ENCODE measurements around the gene AAMP.

AAMP gene

DNA sequence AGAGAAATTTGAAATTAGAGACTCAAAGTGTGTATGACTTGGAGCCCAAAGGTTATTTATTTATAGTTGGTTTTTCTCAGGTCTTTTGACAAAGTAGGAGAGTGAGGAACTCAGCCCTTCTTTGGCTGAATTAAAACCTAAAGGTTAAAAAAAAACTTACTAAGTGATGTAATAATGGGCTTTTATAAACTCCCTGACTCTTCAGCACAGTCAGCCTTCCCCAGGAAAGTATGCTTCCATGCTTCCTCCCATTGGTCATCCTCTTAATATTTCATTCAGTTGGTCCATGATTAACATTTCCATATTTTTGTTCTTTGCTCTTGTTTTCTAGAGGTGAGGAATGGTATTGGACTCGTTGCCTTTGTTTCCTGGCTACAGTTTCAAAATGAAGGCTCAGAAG is 45.8 kb downstream of the AAMP start:
- no peak for DNase-seq (ENCODE audit: low read depth, low spot score)

DNA sequence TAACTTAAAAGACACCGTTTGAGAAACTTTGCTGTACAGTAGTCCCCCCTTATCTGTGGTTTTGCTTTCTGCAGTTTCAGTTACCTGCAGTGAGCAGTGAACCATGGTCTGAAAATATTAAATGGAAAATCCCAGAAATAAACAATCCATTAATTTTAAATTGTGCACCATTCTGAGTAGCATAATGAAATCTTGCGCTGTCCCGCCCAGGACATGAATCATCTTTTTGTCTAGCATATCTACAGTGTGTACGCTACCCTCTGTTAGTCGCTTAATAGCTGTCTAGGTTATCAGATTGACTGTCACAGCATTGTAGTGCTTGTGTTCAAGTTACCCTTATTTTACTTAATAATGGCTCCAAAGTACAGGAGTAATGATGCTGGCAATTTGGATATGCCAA is 46.9 kb downstream of the AAMP start:
- DNase-seq (ENCODE audit: low read depth, low spot score) = no peak

DNA sequence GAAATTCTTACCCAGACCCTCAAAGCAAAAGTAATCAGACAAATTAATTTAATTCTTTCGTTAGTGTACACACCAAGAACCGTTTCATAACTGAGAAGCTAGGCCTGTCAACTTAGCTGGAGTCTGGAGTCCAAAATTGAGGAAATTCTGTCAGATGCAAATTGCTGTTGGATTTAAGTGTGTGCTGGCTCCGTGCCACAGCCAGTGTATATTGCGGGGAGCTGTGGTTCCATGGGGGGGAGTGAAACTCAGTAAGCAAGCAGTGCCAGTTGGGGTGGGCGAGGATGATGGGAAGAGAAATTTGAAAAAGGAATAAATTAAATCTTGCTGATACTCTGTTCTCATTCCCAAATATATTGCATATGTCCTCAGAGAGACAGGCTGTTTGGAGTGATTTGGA is 48.9 kb downstream of the AAMP start:
- no peak for DNase-seq (ENCODE audit: low read depth, low spot score)

DNA sequence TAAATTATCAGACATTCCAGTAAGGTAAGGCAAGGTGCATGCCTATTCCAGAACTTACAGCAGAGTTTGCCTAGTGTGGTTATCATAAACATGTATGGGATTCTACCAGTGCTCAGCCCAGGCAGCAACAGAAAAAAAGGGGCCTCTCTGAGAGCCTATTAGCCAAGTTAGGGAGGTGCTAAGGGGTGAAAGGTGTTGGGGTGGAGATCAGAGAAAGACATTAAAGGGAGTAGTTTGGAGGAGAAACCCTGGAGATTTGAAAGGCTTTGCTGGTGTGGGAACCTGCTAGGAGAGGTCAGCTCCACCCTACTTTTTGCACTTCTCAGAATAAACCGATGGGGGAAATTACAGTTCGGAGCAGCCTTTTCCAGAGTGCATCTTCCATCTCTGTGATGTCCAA is 50.0 kb downstream of the AAMP start:
- DNase-seq (ENCODE audit: low read depth, low spot score) = no peak

DNA sequence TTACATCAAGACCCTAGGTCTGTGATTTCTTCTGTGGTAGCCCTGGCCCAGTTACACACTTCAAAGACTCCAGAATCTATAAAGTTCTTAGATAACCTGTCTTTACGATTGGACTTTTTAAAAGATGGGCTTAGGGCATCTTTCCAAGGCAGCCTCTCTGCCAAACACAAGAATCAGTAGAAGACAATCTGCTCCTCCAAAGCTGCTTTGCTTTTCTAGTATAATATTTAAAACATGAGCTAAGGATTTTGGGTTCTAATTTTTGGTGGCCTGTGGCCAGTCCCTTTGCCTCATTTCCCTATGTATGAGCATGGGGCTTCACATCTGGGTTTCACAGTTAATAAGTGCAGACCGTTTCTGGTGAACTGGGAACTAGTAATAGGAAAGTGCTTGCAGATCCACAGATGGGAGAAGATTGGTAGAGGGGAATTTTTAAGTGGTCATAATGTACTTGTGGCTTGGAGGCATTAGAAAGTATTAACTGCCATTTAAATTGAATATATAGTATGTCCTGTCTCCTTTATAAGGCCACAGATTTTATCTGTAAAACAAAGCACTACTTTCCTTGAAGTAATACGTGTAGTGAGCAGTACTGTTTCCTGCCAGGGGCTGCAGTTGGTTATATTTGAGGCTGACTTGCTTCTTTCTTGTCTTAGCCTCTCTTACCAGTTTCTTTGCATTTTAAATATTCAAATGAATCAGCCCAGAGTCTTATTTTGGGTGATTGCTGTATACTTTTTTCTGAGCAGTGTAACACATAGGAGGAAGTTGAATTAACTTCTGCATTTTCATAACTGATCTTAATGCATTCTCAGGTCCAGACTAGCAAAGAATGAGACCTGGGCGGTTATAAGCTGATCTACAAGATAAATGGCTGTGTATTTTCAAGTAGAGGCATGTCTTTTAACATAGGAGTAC is 51.4 kb downstream of the AAMP start:
- no peak for DNase-seq (ENCODE audit: low read depth, low spot score)

DNA sequence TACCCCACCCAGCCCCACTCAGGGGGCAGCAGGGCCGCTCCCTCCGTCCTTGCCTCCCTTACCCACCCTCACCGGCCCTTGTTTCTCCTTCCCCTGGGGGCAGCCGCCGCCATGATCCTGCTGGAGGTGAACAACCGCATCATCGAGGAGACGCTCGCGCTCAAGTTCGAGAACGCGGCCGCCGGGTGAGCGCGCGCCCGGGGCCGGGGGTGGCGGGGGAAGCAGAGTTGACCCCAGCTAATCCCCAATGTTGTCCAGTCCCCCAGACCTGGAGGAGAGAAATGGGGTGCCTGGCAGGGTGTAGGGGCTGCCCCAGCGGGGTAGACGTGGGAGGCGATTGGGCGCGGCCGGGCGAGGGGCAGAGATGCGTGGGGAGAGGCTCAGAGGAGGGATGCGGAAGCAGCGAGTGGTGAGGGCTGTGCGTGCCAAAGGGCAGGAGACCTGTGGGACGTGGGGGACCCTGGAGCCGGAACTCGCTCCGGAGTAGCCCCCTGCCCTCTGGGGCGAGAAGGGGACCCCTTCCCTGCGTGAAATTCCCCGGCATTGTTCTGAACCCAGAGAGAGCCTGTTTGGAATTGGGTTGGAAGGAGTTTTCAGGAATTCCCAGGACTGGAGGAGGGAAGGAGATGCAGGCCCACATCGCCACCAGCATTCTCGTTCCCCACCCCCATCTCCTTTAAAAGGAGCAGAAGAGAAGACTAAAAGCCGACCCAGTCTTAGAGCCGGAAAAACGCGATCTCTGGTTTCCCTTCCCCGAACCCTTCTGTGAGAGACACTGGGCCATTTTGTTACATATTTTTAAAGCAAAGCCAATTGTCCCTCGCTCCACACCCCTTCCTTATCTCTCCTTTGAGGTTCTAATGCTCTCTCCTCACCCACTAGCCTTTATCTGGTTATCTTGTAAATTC is 52.3 kb downstream of the AAMP start:
- DNase-seq (ENCODE audit: low read depth, low spot score) = no peak

DNA sequence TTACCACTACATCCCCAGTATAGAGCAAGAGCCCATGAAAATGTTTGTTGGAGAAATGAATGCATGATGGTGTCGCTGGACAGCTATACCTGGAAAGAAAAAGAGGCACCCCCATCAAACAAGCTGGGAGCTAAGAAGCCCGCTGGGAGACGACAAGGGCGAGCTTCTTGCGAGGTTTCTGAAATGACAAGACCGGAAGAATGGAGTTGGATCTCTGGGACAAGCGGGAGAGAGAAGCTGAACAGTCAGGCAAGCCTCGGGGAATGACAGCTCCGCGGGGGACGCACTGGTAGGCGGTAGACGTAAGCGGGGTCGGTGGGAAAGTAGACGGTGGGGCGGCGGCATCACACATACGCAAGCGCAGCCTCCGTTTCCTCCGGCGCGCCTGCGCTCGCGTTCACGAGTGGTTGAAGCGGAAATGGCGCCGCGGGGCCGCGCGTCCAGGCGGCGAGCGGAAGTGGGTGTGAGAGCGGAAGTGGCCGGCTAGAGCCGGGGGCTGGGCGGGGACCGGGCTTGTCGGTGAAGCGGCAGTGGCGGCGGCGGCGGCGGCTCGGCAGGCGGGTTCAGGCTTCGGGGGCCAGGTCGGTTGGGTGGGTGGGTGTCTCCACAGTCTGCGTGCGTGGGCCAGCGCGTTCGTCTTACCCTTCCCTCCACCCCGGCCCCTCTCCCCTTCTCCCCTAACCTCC is 53.1 kb downstream of the AAMP start, which contains the start of gene ARPC2:
Gene ARPC2, plus strand, starts transcription at position 516 of the 686 bp plus-strand sequence. CDS start 282 bp downstream, outside the sequence.
- DNase-seq (ENCODE audit: low read depth, low spot score) = peak; percentile 60

DNA sequence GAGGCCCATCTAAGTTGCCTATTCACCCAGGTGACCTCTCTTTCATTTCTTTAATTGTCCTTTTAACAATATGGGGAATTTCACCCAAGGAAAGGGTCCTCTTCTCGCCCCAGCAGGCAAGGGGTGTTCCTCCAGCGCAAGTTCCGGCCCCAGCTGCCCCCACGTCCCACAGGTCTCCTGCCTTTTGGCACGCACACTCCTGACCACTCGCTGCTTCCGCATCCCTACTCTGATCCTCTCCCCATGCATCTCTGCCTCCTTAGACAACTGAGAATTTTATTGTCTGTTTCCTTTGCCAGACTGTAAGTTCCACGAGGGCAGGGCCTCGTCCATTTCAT is 53.6 kb downstream of the AAMP start:
- DNase-seq (ENCODE audit: low read depth, low spot score) = no peak
